Cortex of kidney (tissue), 1 donor: Measurements from ENCODE around the gene MSANTD2.

Experiments used
- DNase-seq: peaks from one replicate; lab custom pipeline; 2025; lab: John Stamatoyannopoulos, UW

The MSANTD2 gene

GRCh38 chr11:124800226-124800929, at the start of gene MSANTD2:
TSS of gene MSANTD2 (minus strand) at chr11:124800406. CDS start at chr11:124800380, 26 bp downstream.
- DNase-seq = no peak

DNA sequence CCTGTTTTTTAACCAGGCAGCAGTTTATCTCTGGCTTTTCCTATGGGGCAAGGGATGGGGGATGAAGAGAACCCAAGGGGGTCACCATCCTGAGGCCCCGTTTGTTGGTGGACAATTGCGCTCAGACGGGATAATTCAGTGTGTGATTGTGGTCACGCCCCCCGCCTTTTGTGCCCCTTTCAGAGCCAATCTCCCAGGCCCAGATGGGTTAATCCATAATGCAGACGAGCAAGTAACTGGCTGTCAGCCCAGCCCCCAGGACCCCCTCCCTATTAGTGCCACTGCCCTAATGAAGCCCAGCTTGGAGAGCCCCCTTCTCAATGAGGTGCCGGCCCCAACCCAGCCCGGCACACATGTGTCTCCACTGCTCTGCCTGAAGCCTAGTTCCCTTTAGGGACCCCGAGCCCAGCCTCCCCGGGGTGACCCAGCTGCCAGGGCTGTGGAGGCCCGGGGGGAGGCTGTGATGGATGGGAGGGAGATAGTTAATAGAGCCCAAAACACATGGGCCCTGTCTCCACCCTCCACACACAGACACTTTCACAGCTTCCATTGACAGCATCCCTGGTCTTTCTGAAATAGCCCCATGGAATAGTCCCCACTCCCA, 46.0 kb upstream of the MSANTD2 start:
- no peak for DNase-seq

GRCh38 chr11:124844664-124845079, 44.5 kb upstream of the MSANTD2 start:
- DNase-seq = no peak

GRCh38 chr11:124843616-124843910, 43.4 kb upstream of the MSANTD2 start:
- no peak for DNase-seq

- no peak for DNase-seq
These were observed 42.1 kb upstream of the MSANTD2 start for GRCh38 chr11:124842305-124842704.

DNA sequence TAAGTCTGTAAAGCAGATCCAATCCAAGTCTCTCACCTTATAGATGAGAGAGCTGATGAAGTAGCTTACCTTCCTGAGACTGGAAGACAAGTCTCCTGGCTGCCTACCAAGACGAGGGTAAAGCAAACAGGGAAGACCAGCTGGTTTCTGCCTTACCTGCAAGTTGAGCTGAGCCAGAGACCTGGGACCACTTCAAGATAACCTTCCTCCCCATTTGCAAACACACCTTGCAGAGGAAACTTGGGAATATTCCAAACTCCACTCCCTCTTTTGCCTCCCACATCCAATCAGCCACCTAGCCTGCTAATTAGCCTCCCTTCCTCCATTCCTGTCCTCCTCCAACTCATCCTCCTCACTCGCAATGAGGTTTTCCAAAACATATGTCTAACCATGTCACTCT, 41.6 kb upstream of the MSANTD2 start:
- DNase-seq = no peak

DNA sequence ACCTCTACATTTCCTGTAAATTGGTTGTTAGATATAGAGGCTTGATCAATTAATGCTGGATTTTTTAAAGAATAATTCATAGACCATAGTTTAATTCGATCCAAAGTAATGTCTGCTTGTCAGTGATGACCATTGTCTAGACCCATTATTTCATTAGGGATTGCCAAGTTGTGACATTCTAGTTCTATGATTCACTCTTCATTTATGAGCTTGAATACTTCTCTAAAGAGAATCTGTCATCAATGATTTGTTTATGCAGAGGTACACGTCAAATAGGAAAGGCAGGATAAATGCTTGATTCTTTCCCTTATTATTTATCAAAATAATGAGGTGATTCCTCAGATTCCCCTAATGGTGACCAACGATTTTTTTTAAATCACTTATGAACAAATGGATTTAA, 41.0 kb upstream of the MSANTD2 start:
- DNase-seq = no peak

DNA sequence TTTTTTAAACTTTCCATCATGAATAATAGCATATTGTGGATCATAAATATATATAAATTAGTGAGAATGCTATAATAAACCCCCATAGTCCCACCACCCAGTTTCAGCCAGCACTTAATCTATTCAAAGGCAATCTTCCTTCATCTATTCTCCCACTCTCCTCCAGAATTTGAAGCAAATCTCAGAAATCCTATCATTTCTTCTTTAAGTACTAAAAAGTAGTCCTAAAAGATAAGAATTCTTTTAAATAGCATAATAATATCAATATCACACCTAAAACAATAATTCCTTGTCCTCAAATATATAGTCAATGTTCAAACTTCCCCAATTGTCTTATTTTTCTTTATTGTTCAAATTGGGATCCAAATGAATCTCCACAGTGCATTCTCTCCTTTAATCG, 40.5 kb upstream of the MSANTD2 start:
- DNase-seq = no peak

- no peak for DNase-seq
These were observed 39.9 kb upstream of the MSANTD2 start for GRCh38 chr11:124839972-124840621.

- DNase-seq = no peak
These were observed 39.1 kb upstream of the MSANTD2 start for GRCh38 chr11:124839128-124839971.

- no peak for DNase-seq
These were observed 38.6 kb upstream of the MSANTD2 start for GRCh38 chr11:124838805-124839127.

- DNase-seq = no peak
These were observed 37.3 kb upstream of the MSANTD2 start for GRCh38 chr11:124837491-124837856.

DNA sequence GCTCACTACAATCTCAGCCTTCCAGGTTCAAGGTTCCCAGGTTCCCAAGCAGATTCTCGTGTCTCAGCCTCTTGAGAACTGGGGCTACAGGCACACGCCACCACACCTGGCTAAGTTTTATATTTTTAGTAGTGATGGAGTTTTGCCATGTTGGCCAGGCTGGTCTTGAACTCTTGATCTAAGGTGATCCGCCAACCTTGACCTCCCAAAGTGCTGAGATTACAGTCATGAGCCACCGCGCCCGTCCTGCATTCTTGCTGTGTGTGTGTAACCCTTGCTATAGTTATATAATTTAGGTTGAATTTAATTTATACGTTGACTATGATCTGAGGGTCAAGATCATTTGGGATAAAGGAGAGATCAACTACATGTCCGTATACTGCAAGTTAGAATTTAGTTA, 35.7 kb upstream of the MSANTD2 start:
- no peak for DNase-seq

DNA sequence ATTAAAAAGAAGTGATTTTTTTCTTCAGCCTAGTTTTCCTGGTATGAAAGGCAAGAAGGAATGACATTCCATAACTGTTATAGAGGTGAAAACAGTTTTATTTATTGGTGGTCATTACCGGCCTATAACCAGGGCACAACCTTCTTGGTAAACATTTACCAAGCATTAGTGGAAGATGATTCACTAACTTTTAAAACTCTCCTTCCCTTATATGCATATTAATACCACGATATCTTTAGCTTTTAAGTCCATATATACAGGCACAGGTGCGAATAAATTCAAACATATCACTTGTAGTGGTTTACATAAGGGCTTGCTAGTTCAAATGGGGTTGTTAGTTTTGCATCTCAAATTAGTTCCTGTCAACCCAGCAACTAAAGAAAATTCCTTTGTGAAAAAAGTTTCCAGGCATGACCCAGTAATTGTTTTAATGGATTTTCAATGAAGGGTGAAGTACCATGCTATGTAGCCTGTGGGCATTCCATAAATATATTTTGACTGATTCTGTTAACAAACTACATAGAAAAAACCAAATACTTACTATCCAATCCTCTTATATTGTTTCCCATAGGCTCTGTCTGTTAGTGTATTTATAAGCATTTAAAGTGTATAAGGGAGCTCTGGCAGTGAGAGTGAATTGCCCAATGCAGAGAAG, 34.4 kb upstream of the MSANTD2 start:
- DNase-seq = no peak

GRCh38 chr11:124832571-124832970, 32.4 kb upstream of the MSANTD2 start:
- no peak for DNase-seq

DNA sequence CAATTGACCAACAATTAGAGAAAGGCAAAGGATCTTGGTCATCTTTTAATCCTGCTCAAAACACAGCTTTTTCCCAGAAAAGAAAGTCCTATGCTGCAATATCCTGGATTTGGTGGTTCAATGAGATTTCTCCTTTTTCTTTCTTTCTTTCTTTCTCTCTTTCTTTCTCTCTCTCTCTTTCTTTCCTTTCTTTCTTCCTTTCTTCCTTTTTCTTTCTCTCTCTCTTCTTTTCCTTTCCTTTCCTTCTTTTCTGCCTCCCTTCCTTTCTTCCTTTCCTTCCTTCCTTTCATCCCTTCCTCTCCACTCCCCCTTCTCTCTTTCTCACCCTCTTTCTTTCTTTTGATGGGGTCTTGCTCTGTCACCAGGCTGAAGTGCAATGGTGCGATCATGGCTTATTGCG, 31.7 kb upstream of the MSANTD2 start:
- DNase-seq = no peak

DNA sequence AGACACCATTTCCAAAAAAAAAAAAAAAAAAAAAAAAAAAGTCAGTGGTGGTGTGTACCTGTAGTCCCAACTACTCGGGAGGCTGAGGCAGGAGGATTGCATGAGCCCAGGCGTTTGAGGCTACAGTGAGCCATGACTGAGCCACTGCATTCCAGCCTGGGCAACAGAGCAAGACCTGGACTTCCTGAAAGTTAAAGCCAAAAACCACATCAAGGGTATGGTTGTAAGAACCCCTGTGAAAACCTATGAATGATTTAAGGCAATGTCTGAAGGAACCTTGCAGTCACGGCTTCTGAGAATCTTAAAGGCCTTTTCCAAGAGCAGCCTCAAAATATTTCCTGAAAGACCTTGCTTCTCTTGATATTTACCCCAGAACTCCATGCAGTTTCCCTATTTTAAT, 30.5 kb upstream of the MSANTD2 start:
- DNase-seq = no peak

DNA sequence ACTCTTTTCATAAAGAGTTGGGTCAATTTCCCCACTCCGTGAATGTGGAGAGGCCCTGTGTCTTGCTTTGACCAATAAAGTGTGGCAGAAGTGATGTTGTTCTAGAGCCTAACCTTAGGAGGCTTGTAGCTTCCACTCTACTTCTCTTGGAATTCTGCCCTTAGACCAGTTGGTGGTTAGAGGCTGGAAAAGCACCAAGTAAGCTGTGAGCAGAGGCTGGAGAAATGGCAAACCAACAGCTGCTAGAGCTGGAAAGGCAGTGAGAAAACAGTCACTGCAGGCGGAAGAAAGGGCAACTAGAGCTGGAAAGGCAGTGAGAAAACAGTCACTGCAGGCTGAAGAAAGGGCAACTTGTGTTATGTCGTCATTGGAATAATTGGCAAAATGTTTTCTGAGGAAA, 29.8 kb upstream of the MSANTD2 start:
- DNase-seq = no peak

DNA sequence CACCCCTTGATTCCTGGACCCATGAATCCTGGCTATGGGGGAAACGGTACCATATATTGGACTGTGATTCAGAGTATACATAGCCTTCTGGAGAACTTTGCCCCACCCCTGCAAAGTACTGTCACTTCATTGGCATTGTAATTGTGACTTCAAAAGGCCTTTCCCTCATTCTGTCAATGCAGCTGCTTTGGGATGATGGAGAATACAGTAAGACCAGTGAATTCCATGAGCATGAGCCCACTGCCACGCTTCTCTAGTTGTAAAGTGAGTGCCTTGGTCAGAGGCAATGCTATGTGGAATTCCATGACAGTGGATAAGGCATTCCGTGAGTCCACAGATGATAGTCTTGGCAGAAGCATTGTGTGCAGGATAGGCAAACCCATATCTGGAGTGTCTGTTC, 25.7 kb upstream of the MSANTD2 start:
- DNase-seq = no peak

DNA sequence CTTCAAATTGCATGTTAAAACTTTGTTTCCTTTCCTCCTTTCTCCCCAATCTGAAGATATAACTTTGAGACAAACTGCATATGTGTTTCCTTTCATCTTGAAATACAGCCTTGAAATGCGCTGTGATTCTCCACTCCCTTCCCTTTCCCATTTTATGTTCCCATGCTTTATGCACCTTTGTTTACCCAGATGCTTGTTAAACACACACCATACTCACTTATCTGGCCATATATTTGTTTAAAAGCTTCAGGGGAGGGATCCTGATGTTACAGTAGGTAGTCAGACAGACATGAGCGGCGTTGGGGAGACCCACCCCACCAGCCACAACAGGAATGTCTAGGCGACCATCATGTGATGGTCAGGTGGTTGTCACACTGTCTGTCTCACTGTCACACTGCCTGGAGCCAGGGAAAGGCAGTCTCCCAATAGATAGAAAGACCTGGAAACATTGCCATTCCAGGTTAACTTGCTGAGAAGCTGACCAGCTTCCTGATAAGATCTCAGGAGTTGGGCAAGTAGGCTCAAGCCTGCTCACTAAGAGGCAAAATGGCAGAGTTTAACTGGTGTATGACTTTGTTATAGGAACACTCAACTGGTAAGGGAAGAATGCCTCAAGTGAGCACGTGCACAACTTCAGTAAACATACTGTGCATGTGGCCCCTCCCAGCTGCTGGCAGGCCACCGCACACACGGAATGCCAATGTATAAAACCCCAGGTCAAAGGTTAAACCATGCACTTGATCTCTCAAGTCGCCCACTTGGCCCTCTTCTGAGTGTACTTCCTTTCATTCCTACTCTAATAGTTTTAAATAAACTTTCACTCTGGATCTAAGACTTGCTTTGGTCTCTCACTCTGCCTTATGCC, 23.5 kb upstream of the MSANTD2 start:
- no peak for DNase-seq

DNA sequence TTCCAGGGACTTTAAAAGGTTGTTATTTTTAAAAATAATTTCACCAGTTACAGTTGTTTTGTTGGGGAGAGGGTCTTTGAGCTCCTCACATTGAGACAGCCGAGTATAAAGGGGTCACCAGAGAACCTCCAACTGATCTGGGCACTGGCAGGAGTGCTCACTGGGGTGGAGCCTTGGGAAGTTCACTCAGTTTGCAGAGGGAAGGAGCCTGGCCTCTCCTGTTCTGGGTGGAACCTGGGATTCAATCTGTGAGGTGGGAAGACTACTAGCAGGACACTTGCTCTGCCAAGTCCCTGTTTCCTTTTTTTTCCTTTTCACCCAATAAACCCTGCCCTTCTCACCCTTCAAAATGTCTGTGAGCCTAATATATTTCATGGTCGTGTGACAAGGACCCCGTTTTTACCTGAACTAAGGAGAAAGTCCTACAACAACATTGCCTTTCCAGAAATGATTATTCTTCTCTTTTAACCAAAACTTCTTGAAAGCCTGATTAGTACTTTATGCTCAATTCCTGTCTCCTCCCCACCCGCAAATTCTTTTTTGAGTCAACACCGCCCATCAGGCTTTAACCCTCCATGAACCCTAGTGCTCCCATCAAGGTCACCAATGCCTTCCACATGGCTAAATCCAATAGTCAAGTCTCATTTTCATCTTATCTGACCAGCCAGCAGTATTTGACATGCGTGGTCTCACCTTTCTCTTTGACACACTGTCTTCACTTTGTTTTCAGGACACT, 22.0 kb upstream of the MSANTD2 start:
- no peak for DNase-seq
